WTC11 (cell line): ENCODE measurements around the gene SUSD1. TPM values are rescaled to one million over a fixed set of nuclear protein-coding genes. Genes with fewer than 3 reads are reported as not detected.

Experiments
- ATAC-seq: fragments of 200-7000 bp; cut with Tn5 transposase; 2 replicates; pipeline ENCODE4 v1.10.0; 2021; ENCODE audit warnings: mild to moderate bottlenecking, moderate library complexity
- CTCF ChIA-PET: fragments of 300-600 bp; sonication (Branson Sonifier 250); formaldehyde crosslinking; loops from one replicate; lab custom pipeline; 2021; ENCODE audit warnings: antibody characterized with exemption; lab: Charles Lee
- POLR2A ChIA-PET: fragments of 350-600 bp; sonication (Branson Sonifier 250); formaldehyde crosslinking; loops from one replicate; lab custom pipeline; 2021; ENCODE audit warnings: antibody characterized with exemption; lab: Charles Lee
- DNase-seq: peaks from one replicate; pipeline ENCODE4 v3.0.0; 2021; ENCODE audit warnings: low spot score
- H3K27ac Mint-ChIP-seq: 2 replicates; pipeline ENCODE4 v1.8.0; 2021; ENCODE audit warnings: mixed read lengths
- H3K27me3 Mint-ChIP-seq: 2 replicates; pipeline ENCODE4 v1.8.0; 2021; ENCODE audit warnings: low read depth, mild to moderate bottlenecking, moderate library complexity, mixed read lengths
- H3K36me3 Mint-ChIP-seq: 2 replicates; pipeline ENCODE4 v1.8.0; 2021; ENCODE audit warnings: mixed read lengths
- H3K4me1 Mint-ChIP-seq: 2 replicates; pipeline ENCODE4 v1.8.0; 2022; ENCODE audit warnings: mixed read lengths
- H3K4me3 Mint-ChIP-seq: 2 replicates; pipeline ENCODE4 v1.8.0; 2021; ENCODE audit warnings: mild to moderate bottlenecking, moderate library complexity, mixed read lengths
- H3K9me3 Mint-ChIP-seq: 2 replicates; pipeline ENCODE4 v1.8.0; 2021; ENCODE audit warnings: mixed read lengths
- CBFB ChIP-seq: sonication (generic); formaldehyde crosslinking; IDR thresholded peaks from 2 replicates; pipeline ENCODE4 v1.8.1; 2022; ENCODE audit warnings: mild to moderate bottlenecking, low read depth, missing genetic modification reagents
- E2F1 ChIP-seq: sonication (generic); formaldehyde crosslinking; IDR thresholded peaks from 2 replicates; pipeline ENCODE4 v1.8.0; 2022; ENCODE audit warnings: mild to moderate bottlenecking, missing genetic modification reagents
- FOXJ3 ChIP-seq: sonication (generic); formaldehyde crosslinking; IDR thresholded peaks from 2 replicates; pipeline ENCODE4 v1.9.0; 2021; ENCODE audit warnings: missing genetic modification reagents, mild to moderate bottlenecking, borderline replicate concordance
- FOXP4 ChIP-seq: sonication (generic); formaldehyde crosslinking; IDR thresholded peaks from 2 replicates; pipeline ENCODE4 v1.8.0; 2022; ENCODE audit warnings: mild to moderate bottlenecking, missing genetic modification reagents
- GRHL2 ChIP-seq: fragments of 250-450 bp; sonication (Bioruptor Pico); IDR thresholded peaks from 2 replicates; pipeline ENCODE4 v1.8.0; 2022; ENCODE audit warnings: mild to moderate bottlenecking, moderate library complexity; ENCODE audit not compliant: insufficient replicate concordance, severe bottlenecking
- IRF1 ChIP-seq: sonication (generic); formaldehyde crosslinking; IDR thresholded peaks from 2 replicates; pipeline ENCODE4 v1.8.0; 2023; ENCODE audit warnings: missing genetic modification reagents
- NFYB ChIP-seq: sonication (generic); formaldehyde crosslinking; conservative IDR thresholded peaks from 2 replicates; pipeline ENCODE4 v1.8.0; 2022; ENCODE audit warnings: low read depth, missing genetic modification reagents
- NR2C2 ChIP-seq: sonication (generic); formaldehyde crosslinking; IDR thresholded peaks from 2 replicates; pipeline ENCODE4 v1.8.0; 2022; ENCODE audit warnings: mild to moderate bottlenecking, missing genetic modification reagents
- OVOL2 ChIP-seq: fragments of 250-450 bp; sonication (Bioruptor Pico); IDR thresholded peaks from 2 replicates; pipeline ENCODE4 v1.9.0; 2021; ENCODE audit warnings: mild to moderate bottlenecking, borderline replicate concordance
- RELA ChIP-seq: sonication (generic); formaldehyde crosslinking; IDR thresholded peaks from 2 replicates; pipeline ENCODE4 v1.8.1; 2022; ENCODE audit warnings: missing genetic modification reagents, mild to moderate bottlenecking, borderline replicate concordance
- RORB ChIP-seq: fragments of 250-450 bp; sonication (Bioruptor Pico); IDR thresholded peaks from 2 replicates; pipeline ENCODE4 v1.9.0; 2021; ENCODE audit warnings: mild to moderate bottlenecking
- SOX15 ChIP-seq: fragments of 250-450 bp; sonication (Bioruptor Pico); IDR thresholded peaks from 2 replicates; pipeline ENCODE4 v1.9.0; 2021; ENCODE audit warnings: mild to moderate bottlenecking
- TEAD1 ChIP-seq: sonication (generic); formaldehyde crosslinking; IDR thresholded peaks from 2 replicates; pipeline ENCODE4 v1.8.0; 2022; ENCODE audit warnings: mild to moderate bottlenecking, missing genetic modification reagents
- TP53 ChIP-seq: sonication (generic); formaldehyde crosslinking; IDR thresholded peaks from 2 replicates; pipeline ENCODE4 v1.8.1; 2023; ENCODE audit warnings: mild to moderate bottlenecking, missing genetic modification reagents
- ZMAT4 ChIP-seq: fragments of 250-450 bp; sonication (Bioruptor Pico); IDR thresholded peaks from 2 replicates; pipeline ENCODE4 v1.9.0; 2021; ENCODE audit warnings: mild to moderate bottlenecking
- ZNF263 ChIP-seq: sonication (generic); formaldehyde crosslinking; IDR thresholded peaks from 2 replicates; pipeline ENCODE4 v1.8.1; 2022; ENCODE audit warnings: low read depth, mild to moderate bottlenecking, moderate library complexity, missing genetic modification reagents
- ZNF317 ChIP-seq: sonication (generic); formaldehyde crosslinking; IDR thresholded peaks from 2 replicates; pipeline ENCODE4 v1.8.1; 2023; ENCODE audit warnings: low read depth, mild to moderate bottlenecking, moderate library complexity, missing genetic modification reagents, borderline replicate concordance
- total RNA-seq: library from RNA; stranded (reverse); gene quantifications from 3 replicates; pipeline ENCODE4 v1.2.3, GENCODE V29; 2021
- TF ChIP-seq, protein P1 (sequence below): fragments of 250-450 bp; sonication (Bioruptor Pico); conservative IDR thresholded peaks from 2 replicates; pipeline ENCODE4 v1.9.0; 2021; ENCODE audit warnings: mild to moderate bottlenecking
- TF ChIP-seq, protein P2 (sequence below): sonication (generic); formaldehyde crosslinking; IDR thresholded peaks from 2 replicates; pipeline ENCODE4 v1.8.1; 2022; ENCODE audit warnings: mild to moderate bottlenecking, moderate library complexity, missing genetic modification reagents
- TF ChIP-seq, protein P3 (sequence below): fragments of 250-450 bp; sonication (Bioruptor Pico); IDR thresholded peaks from 2 replicates; pipeline ENCODE4 v1.9.0; 2021; ENCODE audit warnings: mild to moderate bottlenecking

Gene SUSD1
- total RNA-seq, 1 experiment from 2014 or later = 5.1 TPM

GRCh38 chr9:112064871-112065270 is 110.2 kb downstream of the SUSD1 start (continued):
- TF ChIP-seq IRF1 (CRISPR knock-in tag) = no peak
- TF ChIP-seq TP53 (CRISPR knock-in tag) = no peak
- no peak for TF ChIP-seq RELA
- TF ChIP-seq, protein P1, sequence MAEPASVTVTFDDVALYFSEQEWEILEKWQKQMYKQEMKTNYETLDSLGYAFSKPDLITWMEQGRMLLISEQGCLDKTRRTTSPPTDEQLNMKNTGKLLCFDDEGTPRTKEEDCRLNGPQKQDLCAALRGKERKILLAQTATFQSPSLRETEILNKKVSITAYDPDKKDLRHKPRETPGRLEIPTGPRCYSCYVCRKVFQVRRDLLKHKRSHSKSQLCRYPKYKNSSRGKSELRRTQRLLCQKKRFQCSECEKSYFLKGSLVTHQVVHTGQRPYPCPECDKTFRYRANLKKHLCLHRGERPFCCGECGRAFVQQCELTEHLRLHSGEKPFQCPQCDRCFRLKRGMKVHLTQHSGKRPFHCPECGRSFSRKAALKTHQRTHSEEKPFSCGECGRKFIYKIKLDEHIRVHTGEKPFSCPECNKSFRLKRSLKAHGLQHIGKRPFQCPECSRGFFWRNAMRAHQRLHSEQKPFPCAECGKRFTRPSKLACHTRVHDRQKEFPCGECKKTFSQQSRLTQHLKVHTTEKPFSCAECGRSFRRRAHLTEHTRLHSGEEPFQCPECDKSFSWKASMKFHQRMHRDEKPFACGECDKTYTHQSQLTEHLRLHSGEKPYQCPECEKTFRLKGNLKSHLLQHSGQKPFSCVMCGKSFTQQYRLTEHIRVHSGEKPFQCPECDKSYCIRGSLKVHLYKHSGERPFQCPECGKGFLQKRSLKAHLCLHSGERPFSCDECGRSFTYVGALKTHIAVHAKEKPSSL (CRISPR knock-in tag) = no peak

DNA sequence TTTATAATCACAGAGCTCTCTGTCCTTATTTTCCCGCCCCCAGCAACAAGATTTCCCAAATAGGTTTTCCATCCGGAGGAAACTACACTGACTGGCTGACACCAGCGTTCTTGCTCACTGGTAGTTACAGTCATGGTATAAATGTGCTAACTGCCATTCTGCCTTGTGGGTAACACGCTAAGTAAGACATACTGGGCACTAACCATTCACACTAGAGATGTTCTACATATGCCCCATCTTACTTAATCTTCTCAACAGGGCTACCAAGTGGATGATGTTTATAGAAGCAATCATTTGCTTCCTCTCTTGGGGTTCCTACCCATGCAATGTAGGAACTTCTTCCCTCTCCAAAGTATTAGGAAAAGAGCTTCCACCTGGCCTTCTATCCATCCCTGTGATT is 111.5 kb downstream of the SUSD1 start:
- CTCF ChIA-PET = no interaction called here
- Mint-ChIP-seq H3K27ac (no peak overlapping the region), H3K27me3 (no peaks in the 10 kb centered on the region)
- DNase-seq = no peak
- POLR2A ChIA-PET = no interaction called here
- TF ChIP-seq ZMAT4 (no peak), RORB (CRISPR knock-in tag) (no peak), NR2C2 (CRISPR knock-in tag) (no peak), FOXJ3 (CRISPR knock-in tag) (no peak), ZNF263 (CRISPR knock-in tag) (no peak), SOX15 (CRISPR knock-in tag) (no peak)
- TF ChIP-seq, protein P2, sequence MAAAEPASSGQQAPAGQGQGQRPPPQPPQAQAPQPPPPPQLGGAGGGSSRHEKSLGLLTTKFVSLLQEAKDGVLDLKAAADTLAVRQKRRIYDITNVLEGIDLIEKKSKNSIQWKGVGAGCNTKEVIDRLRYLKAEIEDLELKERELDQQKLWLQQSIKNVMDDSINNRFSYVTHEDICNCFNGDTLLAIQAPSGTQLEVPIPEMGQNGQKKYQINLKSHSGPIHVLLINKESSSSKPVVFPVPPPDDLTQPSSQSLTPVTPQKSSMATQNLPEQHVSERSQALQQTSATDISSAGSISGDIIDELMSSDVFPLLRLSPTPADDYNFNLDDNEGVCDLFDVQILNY (CRISPR knock-in tag) = no peak
- TF ChIP-seq, all 79 proteins: peak for 0
- peaks cover 26% of the 10 kb centered on the region for H3K4me1 Mint-ChIP-seq
- peaks cover 17% of the 10 kb centered on the region for H3K36me3 Mint-ChIP-seq
- no peak for ATAC-seq
- H3K9me3 Mint-ChIP-seq = peaks cover 12% of the 10 kb centered on the region; the same call in 1 of the 2 replicates
- no peak overlapping the region for H3K4me3 Mint-ChIP-seq

DNA sequence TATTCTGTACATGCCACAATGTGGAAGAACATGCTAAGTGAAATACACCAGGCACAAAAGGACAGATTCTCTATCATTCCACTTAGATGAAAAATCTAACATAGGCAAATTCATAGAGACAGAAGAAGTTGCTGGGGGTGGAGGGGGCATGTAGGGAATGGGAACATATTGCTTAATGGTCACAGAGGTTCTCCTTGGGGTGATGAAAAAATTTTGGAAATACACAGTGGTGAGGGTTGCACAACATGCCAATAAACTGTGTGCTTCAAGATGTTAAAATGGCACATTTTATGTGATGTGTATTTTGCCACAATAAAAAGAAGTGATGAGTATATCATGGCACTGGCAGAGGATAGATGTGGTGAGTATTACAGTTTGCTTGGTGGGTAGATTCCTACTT is 111.9 kb downstream of the SUSD1 start:
- CTCF ChIA-PET = no interaction called here
- TF ChIP-seq CBFB = no peak
- TF ChIP-seq FOXP4 (CRISPR knock-in tag) = no peak
- no peak for TF ChIP-seq OVOL2
- TF ChIP-seq, protein P2 (CRISPR knock-in tag) = no peak
- no peak for TF ChIP-seq ZMAT4
- TF ChIP-seq ZNF317 (CRISPR knock-in tag) = no peak
- no peak for TF ChIP-seq IRF1 (CRISPR knock-in tag)
- no peak for TF ChIP-seq NFYB (CRISPR knock-in tag)
- TF ChIP-seq GRHL2 (CRISPR knock-in tag) = no peak
- TF ChIP-seq SOX15 (CRISPR knock-in tag) = no peak
- TF ChIP-seq TEAD1 (CRISPR knock-in tag) = no peak
- TF ChIP-seq, protein P3, sequence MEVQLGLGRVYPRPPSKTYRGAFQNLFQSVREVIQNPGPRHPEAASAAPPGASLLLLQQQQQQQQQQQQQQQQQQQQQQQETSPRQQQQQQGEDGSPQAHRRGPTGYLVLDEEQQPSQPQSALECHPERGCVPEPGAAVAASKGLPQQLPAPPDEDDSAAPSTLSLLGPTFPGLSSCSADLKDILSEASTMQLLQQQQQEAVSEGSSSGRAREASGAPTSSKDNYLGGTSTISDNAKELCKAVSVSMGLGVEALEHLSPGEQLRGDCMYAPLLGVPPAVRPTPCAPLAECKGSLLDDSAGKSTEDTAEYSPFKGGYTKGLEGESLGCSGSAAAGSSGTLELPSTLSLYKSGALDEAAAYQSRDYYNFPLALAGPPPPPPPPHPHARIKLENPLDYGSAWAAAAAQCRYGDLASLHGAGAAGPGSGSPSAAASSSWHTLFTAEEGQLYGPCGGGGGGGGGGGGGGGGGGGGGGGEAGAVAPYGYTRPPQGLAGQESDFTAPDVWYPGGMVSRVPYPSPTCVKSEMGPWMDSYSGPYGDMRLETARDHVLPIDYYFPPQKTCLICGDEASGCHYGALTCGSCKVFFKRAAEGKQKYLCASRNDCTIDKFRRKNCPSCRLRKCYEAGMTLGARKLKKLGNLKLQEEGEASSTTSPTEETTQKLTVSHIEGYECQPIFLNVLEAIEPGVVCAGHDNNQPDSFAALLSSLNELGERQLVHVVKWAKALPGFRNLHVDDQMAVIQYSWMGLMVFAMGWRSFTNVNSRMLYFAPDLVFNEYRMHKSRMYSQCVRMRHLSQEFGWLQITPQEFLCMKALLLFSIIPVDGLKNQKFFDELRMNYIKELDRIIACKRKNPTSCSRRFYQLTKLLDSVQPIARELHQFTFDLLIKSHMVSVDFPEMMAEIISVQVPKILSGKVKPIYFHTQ (CRISPR knock-in tag) = no peak
- no peak for TF ChIP-seq E2F1

More for the DNA sequence above, 111.9 kb downstream of the SUSD1 start:
- no peak for ATAC-seq
- Mint-ChIP-seq H3K27me3 (no peaks in the 10 kb centered on the region), H3K4me1 (peaks cover 26% of the 10 kb centered on the region), H3K4me3 (no peak overlapping the region), H3K27ac (no peak overlapping the region), H3K36me3 (peaks cover 17% of the 10 kb centered on the region), H3K9me3 (peaks cover 12% of the 10 kb centered on the region; the same call in 1 of the 2 replicates)
- POLR2A ChIA-PET = no interaction called here
- no peak for DNase-seq
